OCI-M1 (cell line): ENCODE measurements around the gene HGD.
"Not testable (repeated sequence)": the region's sequence is repeated elsewhere in the genome, so short reads cannot be mapped to it uniquely, and the experiment has no call there.

Source experiments
- DNase-seq: peaks from one replicate; lab custom pipeline; 2025; lab: John Stamatoyannopoulos, UW

The HGD gene

GRCh38 chr3:120682095-120682681, at the start of gene HGD:
Gene HGD (minus strand): TSS chr3:120682239. CDS start chr3:120682111, 128 bp downstream.
- no peak for DNase-seq

- DNase-seq = no peak
Observed at GRCh38 chr3:120730576-120731542, 48.8 kb upstream of the HGD start.

GRCh38 chr3:120726791-120727190, 44.8 kb upstream of the HGD start:
- no peak for DNase-seq

- DNase-seq = not testable (repeated sequence)
Observed at GRCh38 chr3:120719167-120719834, 37.3 kb upstream of the HGD start.

GRCh38 chr3:120713262-120713661, 31.2 kb upstream of the HGD start:
- no peak for DNase-seq

- DNase-seq = no peak
Observed at GRCh38 chr3:120710369-120710768, 28.3 kb upstream of the HGD start.

GRCh38 chr3:120708408-120708807, 26.4 kb upstream of the HGD start:
- no peak for DNase-seq

- no peak for DNase-seq
Observed at GRCh38 chr3:120706950-120707349, 24.9 kb upstream of the HGD start.

- DNase-seq = no peak
Observed at GRCh38 chr3:120705884-120706582, 24.0 kb upstream of the HGD start.

- no peak for DNase-seq
Observed at GRCh38 chr3:120699333-120699732, 17.3 kb upstream of the HGD start.

- DNase-seq = peak; percentile 49
Observed at GRCh38 chr3:120693439-120694171, 11.6 kb upstream of the HGD start.

- no peak for DNase-seq
Observed at GRCh38 chr3:120689395-120689794, 7.4 kb upstream of the HGD start.

- peak; percentile 44 for DNase-seq
Observed at GRCh38 chr3:120688121-120688520, 6.1 kb upstream of the HGD start.

- DNase-seq = no peak
Observed at GRCh38 chr3:120685411-120685810, 3.4 kb upstream of the HGD start.

GRCh38 chr3:120684896-120685295, 2.9 kb upstream of the HGD start:
- DNase-seq = no peak

- no peak for DNase-seq
Observed at GRCh38 chr3:120683671-120684301, 1.7 kb upstream of the HGD start.

- DNase-seq = no peak
Observed at GRCh38 chr3:120683213-120683612, 1.2 kb upstream of the HGD start.

GRCh38 chr3:120681506-120682038, 467 bp downstream of the HGD start:
- no peak for DNase-seq

GRCh38 chr3:120681018-120681417, 1.0 kb downstream of the HGD start:
- no peak for DNase-seq

- no peak for DNase-seq
Observed at GRCh38 chr3:120680193-120680894, 1.7 kb downstream of the HGD start.
